MM.1S (cell line): Measurements from ENCODE around the gene DYNC1I2.
"Not testable (repeated sequence)": the region's sequence is repeated elsewhere in the genome, so short reads cannot be mapped to it uniquely, and the experiment has no call there.

Source experiments
- DNase-seq: peaks from one replicate; pipeline ENCODE4 v3.0.0-alpha.2; 2015
- H2AFZ ChIP-seq: fragments of 300-600 bp; sonication (generic); 2 replicates; pipeline ENCODE4 v1.6.0; 2016; ENCODE audit warnings: antibody characterized with exemption, low read length
- H3F3A ChIP-seq: fragments of 300-600 bp; sonication (generic); 2 replicates; pipeline ENCODE4 v1.6.1; 2016; ENCODE audit warnings: mild to moderate bottlenecking, antibody characterized with exemption, low read length, moderate library complexity, mixed read lengths; ENCODE audit not compliant: insufficient read depth
- H3K27ac ChIP-seq: fragments of 300-600 bp; sonication (generic); 2 replicates; pipeline ENCODE4 v1.5.1; 2016; ENCODE audit warnings: mild to moderate bottlenecking, low read length
- H3K27me3 ChIP-seq: fragments of 300-600 bp; sonication (generic); replicated peaks from 2 replicates; pipeline ENCODE4 v1.6.0; 2016; ENCODE audit warnings: low read length; ENCODE audit not compliant: insufficient read depth
- H3K36me3 ChIP-seq: fragments of 300-600 bp; sonication (generic); replicated peaks from 2 replicates; pipeline ENCODE4 v1.6.1; 2016; ENCODE audit warnings: mild to moderate bottlenecking, low read length, mixed read lengths; ENCODE audit not compliant: insufficient read depth
- H3K4me1 ChIP-seq: fragments of 300-600 bp; sonication (generic); 2 replicates; pipeline ENCODE4 v1.6.1; 2016; ENCODE audit warnings: low read length, mixed read lengths
- H3K4me2 ChIP-seq: fragments of 300-600 bp; sonication (generic); 2 replicates; pipeline ENCODE4 v1.6.0; 2016; ENCODE audit warnings: low read depth, low read length
- H3K4me3 ChIP-seq: fragments of 300-600 bp; sonication (generic); 2 replicates; pipeline ENCODE4 v1.5.1; 2016; ENCODE audit warnings: low read length, mixed read lengths
- H3K79me2 ChIP-seq: fragments of 300-600 bp; sonication (generic); 2 replicates; pipeline ENCODE4 v1.6.1; 2016; ENCODE audit warnings: mixed run types, low read length, mixed read lengths
- H3K9ac ChIP-seq: fragments of 300-600 bp; sonication (generic); 2 replicates; pipeline ENCODE4 v1.6.1; 2016; ENCODE audit warnings: low read length, mixed read lengths
- H3K9me2 ChIP-seq: fragments of 300-600 bp; sonication (generic); replicated peaks from 2 replicates; pipeline ENCODE4 v1.6.1; 2016; ENCODE audit warnings: mild to moderate bottlenecking, low read length, mixed read lengths; ENCODE audit not compliant: insufficient read depth
- H3K9me3 ChIP-seq: fragments of 300-600 bp; sonication (generic); replicated peaks from 2 replicates; pipeline ENCODE4 v1.6.1; 2016; ENCODE audit warnings: mild to moderate bottlenecking, low read length, mixed read lengths; ENCODE audit not compliant: insufficient read depth
- H4K20me1 ChIP-seq: fragments of 300-600 bp; sonication (generic); 2 replicates; pipeline ENCODE4 v1.6.1; 2016; ENCODE audit warnings: mild to moderate bottlenecking, low read length, moderate library complexity, mixed read lengths; ENCODE audit not compliant: insufficient read depth
- EZH2 ChIP-seq: fragments of 300-600 bp; sonication (generic); optimal IDR thresholded peaks from 2 replicates; pipeline ENCODE3; 2017; ENCODE audit warnings: low read depth, mild to moderate bottlenecking, antibody characterized with exemption, low read length, mixed read lengths
- EZH2phosphoT487 ChIP-seq: fragments of 300-600 bp; sonication (generic); IDR thresholded peaks from 2 replicates; pipeline ENCODE4 v1.6.1; 2018; ENCODE audit warnings: antibody characterized with exemption, low read length
- TF ChIP-seq, protein P1 (sequence below): fragments of 300-600 bp; sonication (generic); IDR thresholded peaks from 2 replicates; pipeline ENCODE4 v1.5.1; 2016; ENCODE audit warnings: antibody characterized with exemption, low read length, mixed read lengths

The DYNC1I2 gene

DNA sequence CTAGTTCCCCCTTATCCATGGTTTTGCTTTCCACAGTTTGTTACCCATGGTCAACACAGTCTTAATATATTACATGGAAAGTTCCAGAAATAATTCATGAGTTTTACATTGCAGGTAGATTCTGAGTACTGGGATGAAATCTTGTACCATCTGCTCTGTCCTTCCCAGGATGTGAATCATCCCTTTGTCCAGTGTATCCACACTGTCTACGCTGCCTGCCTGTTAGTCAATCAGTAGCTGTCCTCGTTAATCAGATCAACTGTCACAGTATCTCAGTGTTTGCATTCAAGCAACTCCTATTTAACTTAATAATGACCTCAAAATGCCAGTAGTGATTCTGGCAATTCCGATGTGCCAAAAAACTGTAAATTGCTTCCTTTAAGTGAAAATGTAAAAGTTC is 76.3 kb downstream of the DYNC1I2 start:
- no peak overlapping the region for H3K27ac ChIP-seq
- no peaks in the 10 kb centered on the region for H3F3A ChIP-seq
- H3K9ac ChIP-seq = no peak overlapping the region
- H3K9me2 ChIP-seq = no peaks in the 10 kb centered on the region
- H3K4me3 ChIP-seq = no peak overlapping the region
- H4K20me1 ChIP-seq = no peaks in the 10 kb centered on the region
- H3K9me3 ChIP-seq = no peaks in the 10 kb centered on the region
- no peak overlapping the region for H3K4me2 ChIP-seq
- TF ChIP-seq EZH2 (no peak), EZH2phosphoT487 (no peak)
- TF ChIP-seq, protein P1, sequence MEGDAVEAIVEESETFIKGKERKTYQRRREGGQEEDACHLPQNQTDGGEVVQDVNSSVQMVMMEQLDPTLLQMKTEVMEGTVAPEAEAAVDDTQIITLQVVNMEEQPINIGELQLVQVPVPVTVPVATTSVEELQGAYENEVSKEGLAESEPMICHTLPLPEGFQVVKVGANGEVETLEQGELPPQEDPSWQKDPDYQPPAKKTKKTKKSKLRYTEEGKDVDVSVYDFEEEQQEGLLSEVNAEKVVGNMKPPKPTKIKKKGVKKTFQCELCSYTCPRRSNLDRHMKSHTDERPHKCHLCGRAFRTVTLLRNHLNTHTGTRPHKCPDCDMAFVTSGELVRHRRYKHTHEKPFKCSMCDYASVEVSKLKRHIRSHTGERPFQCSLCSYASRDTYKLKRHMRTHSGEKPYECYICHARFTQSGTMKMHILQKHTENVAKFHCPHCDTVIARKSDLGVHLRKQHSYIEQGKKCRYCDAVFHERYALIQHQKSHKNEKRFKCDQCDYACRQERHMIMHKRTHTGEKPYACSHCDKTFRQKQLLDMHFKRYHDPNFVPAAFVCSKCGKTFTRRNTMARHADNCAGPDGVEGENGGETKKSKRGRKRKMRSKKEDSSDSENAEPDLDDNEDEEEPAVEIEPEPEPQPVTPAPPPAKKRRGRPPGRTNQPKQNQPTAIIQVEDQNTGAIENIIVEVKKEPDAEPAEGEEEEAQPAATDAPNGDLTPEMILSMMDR = no peak
- H3K36me3 ChIP-seq = no peaks in the 10 kb centered on the region
- no peaks in the 10 kb centered on the region for H3K4me1 ChIP-seq
- DNase-seq = no peak
- no peak overlapping the region for H2AFZ ChIP-seq
- no peaks in the 10 kb centered on the region for H3K79me2 ChIP-seq
- no peaks in the 10 kb centered on the region for H3K27me3 ChIP-seq

DNA sequence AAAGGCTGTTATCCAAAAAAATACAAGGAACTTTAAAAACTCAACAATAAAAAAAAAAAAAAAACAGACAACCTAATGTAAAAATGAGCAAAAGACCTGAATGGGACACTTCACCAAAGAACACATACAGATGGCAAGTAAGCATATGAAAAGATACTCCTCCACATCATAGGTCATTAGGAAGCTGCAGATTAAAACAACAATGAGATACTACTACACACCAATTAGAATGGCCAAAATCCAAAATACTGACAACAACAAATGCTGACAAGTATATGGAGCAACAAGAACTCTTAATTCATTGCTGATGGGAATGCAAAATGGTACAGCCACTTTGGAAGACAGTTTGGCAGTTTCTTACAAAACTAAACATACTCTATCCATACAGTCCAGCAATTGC is 84.2 kb downstream of the DYNC1I2 start:
- Histone ChIP-seq H3K79me2 (no peaks in the 10 kb centered on the region), H4K20me1 (no peaks in the 10 kb centered on the region), H3K36me3 (no peaks in the 10 kb centered on the region), H3K4me3 (no peak overlapping the region), H3K27me3 (no peaks in the 10 kb centered on the region), H3K9me3 (no peaks in the 10 kb centered on the region), H3K4me2 (no peak overlapping the region), H2AFZ (no peak overlapping the region), H3F3A (no peaks in the 10 kb centered on the region), H3K9me2 (no peaks in the 10 kb centered on the region), H3K4me1 (no peaks in the 10 kb centered on the region), H3K27ac (no peak overlapping the region), H3K9ac (no peak overlapping the region)
- no peak for TF ChIP-seq EZH2
- no peak for TF ChIP-seq EZH2phosphoT487
- TF ChIP-seq, protein P1 = no peak
- no peak for DNase-seq

DNA sequence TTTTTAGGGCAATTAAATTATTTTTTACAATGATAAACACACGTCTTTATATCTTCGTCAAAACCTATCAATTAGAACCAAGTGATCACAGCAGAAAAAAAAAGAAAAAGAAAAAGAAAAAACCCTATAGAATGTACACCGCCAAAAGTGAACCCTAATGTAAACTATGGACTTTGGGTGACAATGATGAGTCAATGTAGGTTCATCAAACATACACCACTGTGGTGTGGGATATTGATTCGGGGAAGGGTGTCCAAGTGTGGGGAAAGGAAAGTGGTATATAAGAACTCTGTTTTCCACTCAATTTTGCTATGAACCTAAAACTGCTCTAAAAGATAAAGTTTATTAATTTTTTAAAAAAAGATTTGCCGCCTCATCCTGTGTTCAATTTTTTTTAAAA is 85.1 kb downstream of the DYNC1I2 start:
- no peaks in the 10 kb centered on the region for H4K20me1 ChIP-seq
- DNase-seq = no peak
- no peaks in the 10 kb centered on the region for H3K4me1 ChIP-seq
- no peaks in the 10 kb centered on the region for H3K79me2 ChIP-seq
- no peak overlapping the region for H3K4me2 ChIP-seq
- no peaks in the 10 kb centered on the region for H3F3A ChIP-seq
- H3K9me2 ChIP-seq = no peaks in the 10 kb centered on the region
- H3K4me3 ChIP-seq = no peak overlapping the region
- H3K27me3 ChIP-seq = no peaks in the 10 kb centered on the region
- H2AFZ ChIP-seq = no peak overlapping the region
- H3K9me3 ChIP-seq = no peaks in the 10 kb centered on the region
- TF ChIP-seq EZH2 = no peak
- no peak for TF ChIP-seq EZH2phosphoT487
- TF ChIP-seq, protein P1 = no peak
- no peak overlapping the region for H3K9ac ChIP-seq
- no peak overlapping the region for H3K27ac ChIP-seq
- no peaks in the 10 kb centered on the region for H3K36me3 ChIP-seq

DNA sequence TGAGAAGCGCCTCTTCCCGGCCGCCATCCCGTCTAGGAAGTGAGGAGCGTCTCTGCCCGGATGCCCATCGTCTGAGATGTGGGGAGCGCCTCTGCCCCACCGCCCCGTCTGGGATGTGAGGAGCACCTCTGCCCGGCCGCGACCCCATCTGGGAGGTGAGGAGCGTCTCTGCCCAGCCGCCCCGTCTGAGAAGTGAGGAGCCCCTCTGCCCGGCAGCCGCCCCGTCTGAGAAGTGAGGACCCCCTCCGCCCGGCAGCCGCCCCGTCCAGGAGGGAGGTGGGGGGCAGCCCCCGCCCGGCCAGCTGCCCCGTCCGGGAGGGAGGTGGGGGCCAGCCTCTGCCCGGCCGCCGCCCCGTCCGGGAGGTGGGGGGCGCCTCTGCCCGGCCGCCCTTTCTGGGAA is 87.3 kb downstream of the DYNC1I2 start:
- H3K4me1 ChIP-seq, H3K27me3 ChIP-seq, H3K9me3 ChIP-seq, H4K20me1 ChIP-seq, H3K36me3 ChIP-seq, H3K9ac ChIP-seq, H3K4me3 ChIP-seq, H3F3A ChIP-seq, H3K27ac ChIP-seq, DNase-seq, H2AFZ ChIP-seq, H3K79me2 ChIP-seq, H3K4me2 ChIP-seq, H3K9me2 ChIP-seq: not testable (repeated sequence)
